Peyer's patch (tissue), 4 donors: ENCODE data around the gene ARAP2.

Experiments
- CTCF ChIP-seq, 6 experiments: fragments of 450-650 bp in 4 of 6; fragments of 200-600 bp in 2 of 6; sonication (generic) in 1 of 6; IDR thresholded peaks; one replicate each; pipeline ENCODE4 v1.5.1; 2017 to 2019; ENCODE audit warnings: antibody characterized with exemption in 6 of 6, mild to moderate bottlenecking in 3 of 6, moderate library complexity in 1 of 6
- POLR2A ChIP-seq, 2 donors: fragments of 450-650 bp; IDR thresholded peaks; one replicate each; pipeline ENCODE4 v1.5.1; 2017; ENCODE audit warnings: antibody characterized with exemption in 2 of 2, mild to moderate bottlenecking in 2 of 2, moderate library complexity in 2 of 2

DNA sequence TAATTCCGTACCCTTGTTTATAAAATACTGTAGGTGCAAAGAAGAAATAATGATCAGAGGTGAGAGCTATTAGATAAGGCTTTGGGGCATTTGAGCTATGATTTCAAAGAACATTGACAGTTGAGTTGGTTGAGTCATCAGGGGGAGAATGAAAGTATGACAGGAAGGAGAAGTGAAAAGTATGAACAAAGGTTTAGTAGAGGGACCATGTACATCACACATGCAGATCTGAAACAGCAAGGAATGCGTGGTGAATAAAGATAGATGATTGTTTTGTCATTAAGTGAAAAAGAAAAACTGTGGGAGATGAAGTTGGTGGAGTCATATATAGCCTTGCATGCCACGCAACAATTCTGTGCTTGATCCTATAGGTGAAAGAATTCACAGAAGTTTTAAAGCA lies 163.1 kb downstream of the ARAP2 start:
- no peak for TF ChIP-seq CTCF (IDR thresholded peaks at IDR 0.05)
- no peak for TF ChIP-seq POLR2A (IDR thresholded peaks at IDR 0.05)
